Hematopoietic multipotent progenitor cell treated with erythropoietin and hydrocortisone succinate and interleukin-3 and kit ligand, for 4 days (in vitro differentiated cells): Measurements from ENCODE around the gene EGFR.

ENCODE experiments used
- DNase-seq: peaks from one replicate; pipeline ENCODE4 v3.0.0-alpha.2; 2015

Gene EGFR

GRCh38 chr7:55198634-55199392 lies 180.0 kb downstream of the EGFR start:
- DNase-seq: no peak

- DNase-seq: no peak
Measured at GRCh38 chr7:55199418-55199817, 180.6 kb downstream of the EGFR start.

- no peak for DNase-seq
Measured at GRCh38 chr7:55200441-55200840, 181.6 kb downstream of the EGFR start.

GRCh38 chr7:55202150-55202913 lies 183.5 kb downstream of the EGFR start:
- no peak for DNase-seq

- DNase-seq: no peak
Measured at GRCh38 chr7:55203300-55203699, 184.5 kb downstream of the EGFR start.

- no peak for DNase-seq
Measured at GRCh38 chr7:55205124-55205955, 186.5 kb downstream of the EGFR start.

GRCh38 chr7:55206235-55207029 lies 187.6 kb downstream of the EGFR start:
- DNase-seq: no peak

GRCh38 chr7:55207436-55208125 lies 188.8 kb downstream of the EGFR start:
- no peak for DNase-seq

GRCh38 chr7:55209366-55209765 lies 190.5 kb downstream of the EGFR start:
- no peak for DNase-seq

GRCh38 chr7:55210176-55210575 lies 191.4 kb downstream of the EGFR start:
- DNase-seq: no peak

GRCh38 chr7:55210716-55211115 lies 191.9 kb downstream of the EGFR start:
- DNase-seq: no peak

GRCh38 chr7:55211726-55212125 lies 192.9 kb downstream of the EGFR start:
- no peak for DNase-seq

GRCh38 chr7:55212176-55212575 lies 193.4 kb downstream of the EGFR start:
- DNase-seq: no peak

GRCh38 chr7:55212838-55213237 lies 194.0 kb downstream of the EGFR start:
- DNase-seq: no peak

GRCh38 chr7:55214707-55215106 lies 195.9 kb downstream of the EGFR start:
- no peak for DNase-seq

- DNase-seq: no peak
Measured at GRCh38 chr7:55223023-55223422, 204.2 kb downstream of the EGFR start.

GRCh38 chr7:55224111-55224510 lies 205.3 kb downstream of the EGFR start:
- DNase-seq: no peak

GRCh38 chr7:55224810-55225209 lies 206.0 kb downstream of the EGFR start:
- no peak for DNase-seq

GRCh38 chr7:55230014-55230413 lies 211.2 kb downstream of the EGFR start:
- no peak for DNase-seq

- DNase-seq: no peak
Measured at GRCh38 chr7:55231736-55232280, 213.0 kb downstream of the EGFR start.

GRCh38 chr7:55233001-55233400 lies 214.2 kb downstream of the EGFR start:
- DNase-seq: no peak

GRCh38 chr7:55234408-55234807 lies 215.6 kb downstream of the EGFR start:
- DNase-seq: no peak
